ENCODE measurements around the gene VILL.
"Not testable (repeated sequence)": the region's sequence is repeated elsewhere in the genome, so short reads cannot be mapped to it uniquely, and the experiment has no call there.

The VILL gene

DNA sequence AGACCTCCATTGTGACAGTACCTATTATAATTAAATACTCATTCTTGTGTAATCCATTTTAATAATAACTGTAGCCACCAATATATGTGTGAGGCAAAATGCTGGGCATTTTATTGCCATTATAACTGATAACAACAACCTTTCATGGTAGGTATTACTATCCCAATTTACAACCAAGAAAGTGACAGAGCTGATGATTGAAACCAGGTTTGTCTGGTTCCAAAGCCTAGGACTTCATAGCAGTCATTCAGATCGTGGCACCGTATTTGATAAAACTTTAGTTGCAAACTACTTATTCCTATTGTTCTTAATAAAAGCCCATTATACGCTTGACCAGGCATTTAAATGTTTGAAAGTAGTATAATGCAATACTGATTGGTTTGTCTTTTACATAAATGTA, 26.4 kb upstream of the VILL start:
- no peak overlapping the region for H3K4me3 ChIP-seq (ENCODE audit: low read depth, low read length)
- no peak overlapping the region for H3K9ac ChIP-seq (ENCODE audit: low read depth, low read length)
- H3K27ac ChIP-seq (ENCODE audit: low read depth, low read length) = no peak overlapping the region
- no peaks in the 10 kb centered on the region for H3K9me3 ChIP-seq (ENCODE audit: control insufficient read depth, insufficient read depth, low read length)
- no peaks in the 10 kb centered on the region for H3K36me3 ChIP-seq (ENCODE audit: control insufficient read depth, insufficient read depth, low read length)
- H3K27me3 ChIP-seq (ENCODE audit: control insufficient read depth, insufficient read depth, low read length) = no peaks in the 10 kb centered on the region
- peaks cover 25% of the 10 kb centered on the region for H3K4me1 ChIP-seq (ENCODE audit: control insufficient read depth, insufficient read depth, low read length)

DNA sequence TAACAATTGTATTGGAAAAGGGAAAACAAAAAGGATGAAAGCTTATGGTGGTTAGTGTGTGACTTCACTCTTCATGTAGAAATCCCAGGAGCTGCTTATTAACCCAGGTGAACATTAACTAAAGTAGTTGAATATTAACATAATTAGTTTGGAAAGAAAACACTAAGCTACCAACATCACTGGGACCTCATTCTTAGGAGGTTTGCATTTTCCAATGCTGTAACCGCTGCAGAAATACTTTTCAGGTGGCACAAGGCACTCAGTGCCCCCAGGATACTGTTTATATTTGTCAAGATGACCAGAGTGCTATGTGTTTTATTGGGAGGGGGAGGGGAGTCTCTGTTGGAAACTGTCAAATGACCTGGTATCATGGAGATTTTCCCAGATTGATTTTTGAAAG, 25.9 kb upstream of the VILL start:
- Histone ChIP-seq H3K4me3 (ENCODE audit: low read depth, low read length) (no peak overlapping the region), H3K36me3 (ENCODE audit: control insufficient read depth, insufficient read depth, low read length) (no peaks in the 10 kb centered on the region), H3K4me1 (ENCODE audit: control insufficient read depth, insufficient read depth, low read length) (peaks cover 25% of the 10 kb centered on the region), H3K27ac (ENCODE audit: low read depth, low read length) (no peak overlapping the region), H3K9ac (ENCODE audit: low read depth, low read length) (no peak overlapping the region), H3K27me3 (ENCODE audit: control insufficient read depth, insufficient read depth, low read length) (no peaks in the 10 kb centered on the region), H3K9me3 (ENCODE audit: control insufficient read depth, insufficient read depth, low read length) (no peaks in the 10 kb centered on the region)

DNA sequence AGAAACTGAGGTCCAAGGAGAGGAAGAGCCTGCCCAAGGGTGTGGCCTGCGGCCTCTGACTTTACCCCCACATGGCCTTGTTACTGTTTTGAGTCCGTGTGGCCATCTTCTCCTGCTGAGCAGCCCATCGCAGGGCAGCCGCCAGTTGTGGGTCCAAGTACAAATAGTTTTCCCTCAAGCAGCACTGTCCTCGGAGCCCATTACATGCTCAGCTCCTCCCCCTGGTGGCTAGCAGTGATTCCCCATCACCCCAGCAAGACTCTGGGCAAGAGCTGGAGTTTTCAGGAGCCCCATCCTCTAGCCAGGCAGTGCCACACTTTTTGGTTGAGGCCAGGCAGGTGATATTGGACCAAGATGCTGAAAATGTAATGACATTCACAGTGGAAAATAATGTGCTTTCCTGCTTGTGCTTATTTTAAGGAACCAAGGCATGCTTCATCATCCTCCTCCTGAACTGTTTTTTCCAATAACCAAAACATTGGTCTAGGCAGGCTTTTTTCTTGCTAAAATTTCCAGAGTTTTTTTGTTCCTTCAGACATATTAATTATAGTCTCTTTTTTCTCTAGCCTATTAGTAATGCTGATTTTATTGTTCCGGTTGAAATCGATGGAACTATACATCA, 23.2 kb upstream of the VILL start:
- no peaks in the 10 kb centered on the region for H3K36me3 ChIP-seq (ENCODE audit: control insufficient read depth, insufficient read depth, low read length)
- H3K4me3 ChIP-seq (ENCODE audit: low read depth, low read length) = no peak overlapping the region
- H3K27me3 ChIP-seq (ENCODE audit: control insufficient read depth, insufficient read depth, low read length) = no peaks in the 10 kb centered on the region
- no peaks in the 10 kb centered on the region for H3K9me3 ChIP-seq (ENCODE audit: control insufficient read depth, insufficient read depth, low read length)
- H3K27ac ChIP-seq (ENCODE audit: low read depth, low read length) = no peak overlapping the region
- no peak overlapping the region for H3K9ac ChIP-seq (ENCODE audit: low read depth, low read length)
- peaks cover 11% of the 10 kb centered on the region for H3K4me1 ChIP-seq (ENCODE audit: control insufficient read depth, insufficient read depth, low read length)

DNA sequence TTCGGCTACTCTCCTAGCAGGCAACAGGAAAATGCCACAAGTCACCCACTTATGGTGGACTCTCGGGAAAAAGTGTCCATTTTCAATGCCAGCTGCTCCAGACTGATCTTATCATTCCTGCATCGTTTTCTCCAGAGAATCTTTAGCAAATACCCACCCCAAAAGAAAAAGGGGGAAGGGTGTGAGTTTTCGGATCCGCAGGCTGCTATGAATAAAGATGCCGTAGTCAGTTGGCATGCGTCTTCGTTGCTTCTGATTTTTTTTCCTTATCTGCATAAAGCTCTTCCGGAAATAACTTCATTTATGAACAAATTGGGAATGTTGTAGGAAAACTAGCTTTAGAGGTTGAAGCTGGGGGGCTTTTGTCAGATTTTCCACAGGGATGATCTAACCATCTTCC, 22.4 kb upstream of the VILL start:
- Histone ChIP-seq H3K27me3 (ENCODE audit: control insufficient read depth, insufficient read depth, low read length) (no peaks in the 10 kb centered on the region), H3K4me1 (ENCODE audit: control insufficient read depth, insufficient read depth, low read length) (peaks cover 3% of the 10 kb centered on the region), H3K9ac (ENCODE audit: low read depth, low read length) (no peak overlapping the region), H3K36me3 (ENCODE audit: control insufficient read depth, insufficient read depth, low read length) (no peaks in the 10 kb centered on the region), H3K9me3 (ENCODE audit: control insufficient read depth, insufficient read depth, low read length) (no peaks in the 10 kb centered on the region), H3K27ac (ENCODE audit: low read depth, low read length) (no peak overlapping the region), H3K4me3 (ENCODE audit: low read depth, low read length) (no peak overlapping the region)

DNA sequence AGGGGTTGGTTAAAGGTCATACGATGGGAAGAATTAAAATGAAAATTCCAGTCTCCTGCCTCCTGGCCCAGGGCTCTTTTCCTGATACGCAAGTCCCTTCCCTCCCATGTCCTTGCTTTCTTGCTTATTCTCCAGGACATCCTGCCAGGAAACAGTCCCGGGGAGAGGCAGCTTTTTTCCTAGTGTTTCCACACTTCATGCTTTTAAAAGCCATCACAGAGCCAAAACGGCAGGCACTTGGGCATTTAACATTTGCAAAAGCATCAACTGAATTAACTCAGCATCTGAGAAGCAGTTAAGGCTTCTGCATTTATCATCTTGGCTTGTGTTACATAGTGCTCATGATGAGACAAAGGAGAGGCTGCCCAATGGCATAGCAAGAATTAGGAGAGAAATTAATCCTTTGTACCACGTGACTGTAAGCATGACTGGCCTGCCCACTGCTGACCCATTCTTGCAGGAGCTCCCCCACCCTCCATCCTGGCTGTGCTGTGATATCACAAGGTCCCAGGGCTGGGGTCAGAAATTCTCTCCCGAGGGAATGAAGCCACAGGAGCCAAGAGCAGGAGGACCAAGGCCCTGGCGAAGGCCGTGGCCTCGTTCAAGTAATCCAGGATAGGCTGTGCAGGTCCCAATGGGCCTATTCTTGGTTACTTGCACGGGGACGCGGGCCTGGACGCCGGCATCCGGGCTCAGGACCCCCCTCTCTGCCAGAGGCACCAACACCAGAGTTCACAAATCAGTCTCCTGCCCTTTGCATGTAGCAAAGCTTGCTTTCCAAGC, 21.6 kb upstream of the VILL start:
- Histone ChIP-seq H3K9ac (ENCODE audit: low read depth, low read length) (no peak overlapping the region), H3K27ac (ENCODE audit: low read depth, low read length) (no peak overlapping the region), H3K36me3 (ENCODE audit: control insufficient read depth, insufficient read depth, low read length) (no peaks in the 10 kb centered on the region), H3K4me3 (ENCODE audit: low read depth, low read length) (no peak overlapping the region), H3K4me1 (ENCODE audit: control insufficient read depth, insufficient read depth, low read length) (no peaks in the 10 kb centered on the region; the same call in 1 of the 2 replicates), H3K9me3 (ENCODE audit: control insufficient read depth, insufficient read depth, low read length) (no peaks in the 10 kb centered on the region), H3K27me3 (ENCODE audit: control insufficient read depth, insufficient read depth, low read length) (no peaks in the 10 kb centered on the region)

DNA sequence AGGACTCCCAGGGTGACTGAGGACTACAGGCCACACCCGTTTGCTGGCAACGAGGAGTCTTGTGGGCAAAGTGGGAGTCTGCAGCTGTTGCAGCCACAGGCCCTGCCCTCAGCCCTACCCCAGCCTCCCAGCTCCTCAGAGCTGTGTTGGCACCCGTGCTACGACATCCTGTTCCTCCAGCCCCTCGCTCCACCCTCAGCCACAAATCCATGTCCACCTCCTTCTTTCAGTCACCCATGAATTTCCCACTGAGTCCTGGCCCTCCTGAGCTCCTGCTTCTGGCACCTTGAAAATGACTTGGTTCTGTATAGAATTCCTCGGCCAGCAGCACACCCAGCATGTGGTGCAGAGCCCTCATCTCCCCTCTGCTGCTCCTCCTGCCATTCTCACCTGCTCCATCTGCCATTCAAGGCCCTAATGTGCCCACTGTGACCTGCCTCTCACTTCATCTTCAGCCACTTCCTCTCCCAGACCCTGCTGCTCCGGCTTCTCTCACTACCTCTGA, 20.9 kb upstream of the VILL start:
- Histone ChIP-seq H3K27me3 (ENCODE audit: control insufficient read depth, insufficient read depth, low read length) (no peaks in the 10 kb centered on the region), H3K4me3 (ENCODE audit: low read depth, low read length) (no peak overlapping the region), H3K9ac (ENCODE audit: low read depth, low read length) (no peak overlapping the region), H3K36me3 (ENCODE audit: control insufficient read depth, insufficient read depth, low read length) (no peaks in the 10 kb centered on the region), H3K27ac (ENCODE audit: low read depth, low read length) (no peak overlapping the region), H3K4me1 (ENCODE audit: control insufficient read depth, insufficient read depth, low read length) (no peaks in the 10 kb centered on the region; the same call in 1 of the 2 replicates), H3K9me3 (ENCODE audit: control insufficient read depth, insufficient read depth, low read length) (no peaks in the 10 kb centered on the region)

DNA sequence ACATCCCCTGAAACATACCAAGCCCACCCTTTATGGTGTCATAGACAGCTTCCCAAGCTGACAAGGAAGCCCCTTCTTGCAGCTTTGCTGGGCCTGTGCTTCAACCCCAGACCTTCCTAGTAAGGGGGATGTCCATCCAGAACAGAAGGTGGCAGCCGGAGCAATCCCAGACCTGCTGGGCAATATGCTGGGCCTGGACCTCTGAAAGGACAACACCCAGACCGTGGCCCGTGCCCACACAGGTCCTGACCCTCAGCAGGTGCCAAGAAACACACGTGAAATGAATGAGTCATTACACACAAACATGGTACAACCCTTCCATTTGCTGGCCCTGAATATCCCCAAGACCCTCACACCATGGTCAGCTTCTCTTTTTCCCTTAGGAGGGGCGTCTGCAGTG, 19.8 kb upstream of the VILL start:
- H3K4me1 ChIP-seq (ENCODE audit: control insufficient read depth, insufficient read depth, low read length) = no peaks in the 10 kb centered on the region; the same call in 1 of the 2 replicates

DNA sequence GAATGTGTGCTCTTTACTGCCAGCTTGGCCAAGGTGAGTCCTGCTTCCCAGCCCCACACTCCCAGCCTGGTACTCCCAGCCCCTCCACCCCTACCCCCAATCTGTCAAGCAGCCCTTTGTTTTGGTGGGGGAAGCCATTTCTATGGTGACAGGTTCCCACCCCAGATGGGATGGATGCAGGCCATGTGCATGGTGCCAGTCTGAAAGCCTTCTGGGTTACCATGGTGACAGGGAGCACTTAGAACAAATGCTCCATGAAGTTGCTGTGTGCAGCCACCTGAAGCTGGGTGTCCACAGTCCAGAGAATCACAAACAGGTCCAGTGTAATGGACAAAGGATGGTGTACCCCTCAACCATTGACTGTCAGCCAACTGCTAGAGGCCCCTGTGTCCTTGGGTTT, 19.1 kb upstream of the VILL start:
- Histone ChIP-seq H3K9ac (ENCODE audit: low read depth, low read length) (no peak overlapping the region), H3K36me3 (ENCODE audit: control insufficient read depth, insufficient read depth, low read length) (peaks cover 8% of the 10 kb centered on the region), H3K27ac (ENCODE audit: low read depth, low read length) (no peak overlapping the region), H3K27me3 (ENCODE audit: control insufficient read depth, insufficient read depth, low read length) (no peaks in the 10 kb centered on the region), H3K4me3 (ENCODE audit: low read depth, low read length) (no peak overlapping the region), H3K9me3 (ENCODE audit: control insufficient read depth, insufficient read depth, low read length) (no peaks in the 10 kb centered on the region), H3K4me1 (ENCODE audit: control insufficient read depth, insufficient read depth, low read length) (no peaks in the 10 kb centered on the region; the same call in 1 of the 2 replicates)

More for the DNA sequence above, 19.8 kb upstream of the VILL start:
- no peak overlapping the region for H3K4me3 ChIP-seq (ENCODE audit: low read depth, low read length)
- peaks cover 3% of the 10 kb centered on the region; the same call in 1 of the 2 replicates for H3K36me3 ChIP-seq (ENCODE audit: control insufficient read depth, insufficient read depth, low read length)
- no peaks in the 10 kb centered on the region for H3K27me3 ChIP-seq (ENCODE audit: control insufficient read depth, insufficient read depth, low read length)
- H3K9me3 ChIP-seq (ENCODE audit: control insufficient read depth, insufficient read depth, low read length) = no peaks in the 10 kb centered on the region
- no peak overlapping the region for H3K27ac ChIP-seq (ENCODE audit: low read depth, low read length)
- no peak overlapping the region for H3K9ac ChIP-seq (ENCODE audit: low read depth, low read length)

DNA sequence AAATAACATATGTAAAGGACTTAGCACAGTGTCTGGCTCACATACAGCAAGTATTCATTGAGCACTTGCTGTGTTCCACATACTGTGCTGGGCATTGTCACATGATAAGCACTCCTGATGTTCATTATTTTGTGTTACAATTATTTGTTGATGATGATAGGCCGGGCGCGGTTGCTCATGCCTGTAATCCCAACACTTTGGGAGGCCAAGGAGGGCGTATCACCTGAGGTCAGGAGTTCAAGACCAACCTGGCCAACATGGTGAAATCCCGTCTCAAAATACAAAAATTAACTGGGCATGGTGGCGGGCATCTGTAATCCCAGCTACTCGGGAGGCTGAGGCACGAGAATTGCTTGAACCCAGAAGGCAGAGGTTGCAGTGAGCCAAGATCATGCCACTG, 18.5 kb upstream of the VILL start:
- H3K36me3 ChIP-seq (ENCODE audit: control insufficient read depth, insufficient read depth, low read length) = peaks cover 12% of the 10 kb centered on the region
- not testable (repeated sequence) for H3K4me3 ChIP-seq (ENCODE audit: low read depth, low read length)

DNA sequence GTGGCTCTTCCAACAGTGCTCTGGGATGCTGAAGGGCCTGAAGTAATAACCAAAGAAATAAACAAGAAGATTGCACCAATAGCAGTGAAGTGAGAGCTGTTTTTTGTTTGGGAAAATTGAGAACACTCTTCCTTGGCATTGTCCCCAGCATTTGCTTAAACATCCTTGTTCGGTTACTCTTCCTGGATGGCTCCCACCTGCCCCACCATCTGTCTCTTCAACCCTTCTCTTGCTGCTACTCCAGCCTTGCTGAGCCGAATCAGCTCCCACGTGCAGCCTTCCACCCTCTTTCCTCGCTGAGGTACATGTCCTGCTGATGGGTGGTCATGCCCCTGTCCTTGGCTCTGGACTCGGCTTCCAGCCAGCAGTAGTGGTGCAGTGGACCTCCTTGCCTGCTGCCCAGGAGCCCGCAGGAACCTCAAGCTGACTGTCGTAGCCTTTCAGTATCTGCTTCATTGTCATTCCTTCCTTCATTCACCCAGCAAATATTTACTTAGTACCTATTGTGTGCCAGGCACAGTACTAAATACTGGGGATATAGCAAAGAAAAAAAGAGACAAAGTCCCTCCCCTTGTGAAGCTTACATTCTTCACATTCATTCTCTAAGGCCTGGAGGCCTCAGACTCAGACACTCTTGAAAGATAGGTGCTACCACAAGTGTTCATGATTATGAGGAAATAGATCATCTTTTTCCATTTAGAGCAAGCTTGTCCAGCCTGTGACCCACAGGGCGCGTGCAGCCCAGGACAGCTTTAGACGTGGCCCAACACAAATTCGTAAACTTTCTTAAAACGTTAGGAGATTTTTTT, 17.1 kb upstream of the VILL start:
- Histone ChIP-seq H3K27ac (ENCODE audit: low read depth, low read length) (no peak overlapping the region), H3K27me3 (ENCODE audit: control insufficient read depth, insufficient read depth, low read length) (no peaks in the 10 kb centered on the region), H3K4me1 (ENCODE audit: control insufficient read depth, insufficient read depth, low read length) (no peaks in the 10 kb centered on the region; the same call in 1 of the 2 replicates), H3K4me3 (ENCODE audit: low read depth, low read length) (no peak overlapping the region), H3K9ac (ENCODE audit: low read depth, low read length) (no peak overlapping the region), H3K36me3 (ENCODE audit: control insufficient read depth, insufficient read depth, low read length) (peaks cover 12% of the 10 kb centered on the region), H3K9me3 (ENCODE audit: control insufficient read depth, insufficient read depth, low read length) (no peaks in the 10 kb centered on the region)

More for the DNA sequence above, 18.5 kb upstream of the VILL start:
- H3K9ac ChIP-seq (ENCODE audit: low read depth, low read length); H3K4me1 ChIP-seq (ENCODE audit: control insufficient read depth, insufficient read depth, low read length); H3K27ac ChIP-seq (ENCODE audit: low read depth, low read length); H3K27me3 ChIP-seq (ENCODE audit: control insufficient read depth, insufficient read depth, low read length); H3K9me3 ChIP-seq (ENCODE audit: control insufficient read depth, insufficient read depth, low read length): not testable (repeated sequence)
